WTC11 (cell line): ENCODE results near the gene TEAD1. TPM values are rescaled to one million over a fixed set of nuclear protein-coding genes. Genes with fewer than 3 reads are reported as not detected.

Experiments
- ATAC-seq: fragments of 200-7000 bp; cut with Tn5 transposase; 2 replicates; pipeline ENCODE4 v1.10.0; 2021; ENCODE audit warnings: mild to moderate bottlenecking, moderate library complexity
- CTCF ChIA-PET: fragments of 300-600 bp; sonication (Branson Sonifier 250); formaldehyde crosslinking; loops from one replicate; lab custom pipeline; 2021; ENCODE audit warnings: antibody characterized with exemption; lab: Charles Lee
- POLR2A ChIA-PET: fragments of 350-600 bp; sonication (Branson Sonifier 250); formaldehyde crosslinking; loops from one replicate; lab custom pipeline; 2021; ENCODE audit warnings: antibody characterized with exemption; lab: Charles Lee
- DNase-seq: peaks from one replicate; pipeline ENCODE4 v3.0.0; 2021; ENCODE audit warnings: low spot score
- H3K27ac Mint-ChIP-seq: 2 replicates; pipeline ENCODE4 v1.8.0; 2021; ENCODE audit warnings: mixed read lengths
- H3K27me3 Mint-ChIP-seq: 2 replicates; pipeline ENCODE4 v1.8.0; 2021; ENCODE audit warnings: low read depth, mild to moderate bottlenecking, moderate library complexity, mixed read lengths
- H3K36me3 Mint-ChIP-seq: 2 replicates; pipeline ENCODE4 v1.8.0; 2021; ENCODE audit warnings: mixed read lengths
- H3K4me1 Mint-ChIP-seq: 2 replicates; pipeline ENCODE4 v1.8.0; 2022; ENCODE audit warnings: mixed read lengths
- H3K4me3 Mint-ChIP-seq: 2 replicates; pipeline ENCODE4 v1.8.0; 2021; ENCODE audit warnings: mild to moderate bottlenecking, moderate library complexity, mixed read lengths
- H3K9me3 Mint-ChIP-seq: 2 replicates; pipeline ENCODE4 v1.8.0; 2021; ENCODE audit warnings: mixed read lengths
- ATF1 ChIP-seq: sonication (generic); formaldehyde crosslinking; IDR thresholded peaks from 2 replicates; pipeline ENCODE4 v1.8.1; 2023; ENCODE audit warnings: mild to moderate bottlenecking, moderate library complexity, missing genetic modification reagents
- CBFB ChIP-seq: sonication (generic); formaldehyde crosslinking; IDR thresholded peaks from 2 replicates; pipeline ENCODE4 v1.8.1; 2022; ENCODE audit warnings: mild to moderate bottlenecking, low read depth, missing genetic modification reagents
- CREB1 ChIP-seq: sonication (generic); formaldehyde crosslinking; IDR thresholded peaks from 2 replicates; pipeline ENCODE4 v1.8.0; 2023; ENCODE audit warnings: mild to moderate bottlenecking, missing genetic modification reagents
- ETV6 ChIP-seq: sonication (generic); formaldehyde crosslinking; IDR thresholded peaks from 2 replicates; pipeline ENCODE4 v1.8.1; 2022; ENCODE audit warnings: mild to moderate bottlenecking, missing genetic modification reagents
- FOXP1 ChIP-seq: sonication (generic); formaldehyde crosslinking; IDR thresholded peaks from 2 replicates; pipeline ENCODE4 v1.8.0; 2022; ENCODE audit warnings: missing genetic modification reagents, mild to moderate bottlenecking, moderate library complexity, borderline replicate concordance
- GRHL2 ChIP-seq: fragments of 250-450 bp; sonication (Bioruptor Pico); IDR thresholded peaks from 2 replicates; pipeline ENCODE4 v1.8.0; 2022; ENCODE audit warnings: mild to moderate bottlenecking, moderate library complexity; ENCODE audit not compliant: insufficient replicate concordance, severe bottlenecking
- NFYB ChIP-seq: sonication (generic); formaldehyde crosslinking; conservative IDR thresholded peaks from 2 replicates; pipeline ENCODE4 v1.8.0; 2022; ENCODE audit warnings: low read depth, missing genetic modification reagents
- SP1 ChIP-seq: sonication (generic); formaldehyde crosslinking; conservative IDR thresholded peaks from 2 replicates; pipeline ENCODE4 v1.8.1; 2022; ENCODE audit warnings: missing genetic modification reagents
- TEAD1 ChIP-seq: sonication (generic); formaldehyde crosslinking; IDR thresholded peaks from 2 replicates; pipeline ENCODE4 v1.8.0; 2022; ENCODE audit warnings: mild to moderate bottlenecking, missing genetic modification reagents
- ZNF396 ChIP-seq: fragments of 250-450 bp; sonication (Bioruptor Pico); IDR thresholded peaks from 2 replicates; pipeline ENCODE4 v1.8.0; 2021; ENCODE audit warnings: mild to moderate bottlenecking, moderate library complexity, borderline replicate concordance
- ZNF671 ChIP-seq: fragments of 250-450 bp; sonication (Bioruptor Pico); IDR thresholded peaks from 2 replicates; pipeline ENCODE4 v1.8.0; 2021; ENCODE audit warnings: mild to moderate bottlenecking
- total RNA-seq: library from RNA; stranded (reverse); gene quantifications from 3 replicates; pipeline ENCODE4 v1.2.3, GENCODE V29; 2021
- TF ChIP-seq, protein P1 (sequence below): sonication (generic); formaldehyde crosslinking; IDR thresholded peaks from 2 replicates; pipeline ENCODE4 v1.8.1; 2023; ENCODE audit warnings: mild to moderate bottlenecking, missing genetic modification reagents, moderate library complexity
- TF ChIP-seq, protein P2 (sequence below): sonication (generic); formaldehyde crosslinking; IDR thresholded peaks from 2 replicates; pipeline ENCODE4 v1.8.0; 2022; ENCODE audit warnings: mild to moderate bottlenecking, missing genetic modification reagents
- TF ChIP-seq, protein P3 (sequence below): sonication (generic); formaldehyde crosslinking; IDR thresholded peaks from 2 replicates; pipeline ENCODE4 v1.8.1; 2023; ENCODE audit warnings: mild to moderate bottlenecking, missing genetic modification reagents, moderate library complexity
- TF ChIP-seq, protein P4 (sequence below): sonication (generic); formaldehyde crosslinking; IDR thresholded peaks from 2 replicates; pipeline ENCODE4 v1.8.0; 2022; ENCODE audit warnings: missing genetic modification reagents
- TF ChIP-seq, protein P5 (sequence below): sonication (generic); formaldehyde crosslinking; IDR thresholded peaks from 2 replicates; pipeline ENCODE4 v1.8.1; 2022; ENCODE audit warnings: mild to moderate bottlenecking, moderate library complexity, missing genetic modification reagents

TEAD1 gene
- total RNA-seq, 1 experiment from 2014 or later = 79.9 TPM

DNA sequence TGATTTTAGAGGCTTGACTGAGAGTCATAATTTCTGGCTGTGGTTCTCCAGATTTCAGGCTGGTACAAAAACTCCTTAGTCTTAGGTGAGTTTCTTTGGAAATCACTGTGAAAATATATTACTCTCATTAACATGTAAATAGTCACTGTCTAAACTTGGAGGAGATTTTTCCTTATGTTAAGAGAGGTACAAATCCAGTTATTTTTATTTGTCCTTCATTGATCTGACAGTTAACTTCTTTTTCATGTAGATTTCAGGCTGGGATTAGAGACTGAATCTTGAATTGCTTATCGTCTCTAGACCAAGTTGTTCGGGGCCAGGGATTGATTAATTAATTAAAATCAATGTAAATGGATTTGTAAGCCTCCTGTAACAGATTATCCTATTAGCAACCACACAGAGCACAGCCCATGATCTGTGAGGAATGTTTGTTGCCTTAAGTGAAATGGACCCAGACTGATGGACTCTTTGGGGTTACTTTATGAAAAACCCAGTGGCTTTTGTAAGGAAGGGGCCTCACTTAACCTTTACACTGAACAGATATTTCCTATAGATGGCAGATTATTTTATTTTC lies 21.1 kb downstream of the TEAD1 start:
- Mint-ChIP-seq H3K36me3 (no peaks in the 10 kb centered on the region), H3K4me3 (no peak overlapping the region), H3K4me1 (peaks cover 92% of the 10 kb centered on the region), H3K27me3 (no peaks in the 10 kb centered on the region), H3K27ac (peak overlapping the region; percentile 39; the same call in 1 of the 2 replicates), H3K9me3 (no peaks in the 10 kb centered on the region)
- CTCF ChIA-PET = interaction anchor here (0.9 to 1.2 kb wide), 2 partner anchors 11 to 219 kb away, joined by 3 to 4 read pairs; no protein-coding TSS in a partner anchor
- DNase-seq (no peak), ATAC-seq (no peak)
- TF ChIP-seq GRHL2 (no peak), TEAD1 (CRISPR knock-in tag) (no peak), FOXP1 (no peak)
- TF ChIP-seq, protein P1, sequence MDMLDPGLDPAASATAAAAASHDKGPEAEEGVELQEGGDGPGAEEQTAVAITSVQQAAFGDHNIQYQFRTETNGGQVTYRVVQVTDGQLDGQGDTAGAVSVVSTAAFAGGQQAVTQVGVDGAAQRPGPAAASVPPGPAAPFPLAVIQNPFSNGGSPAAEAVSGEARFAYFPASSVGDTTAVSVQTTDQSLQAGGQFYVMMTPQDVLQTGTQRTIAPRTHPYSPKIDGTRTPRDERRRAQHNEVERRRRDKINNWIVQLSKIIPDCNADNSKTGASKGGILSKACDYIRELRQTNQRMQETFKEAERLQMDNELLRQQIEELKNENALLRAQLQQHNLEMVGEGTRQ (CRISPR knock-in tag) = no peak
- POLR2A ChIA-PET = no interaction called here

DNA sequence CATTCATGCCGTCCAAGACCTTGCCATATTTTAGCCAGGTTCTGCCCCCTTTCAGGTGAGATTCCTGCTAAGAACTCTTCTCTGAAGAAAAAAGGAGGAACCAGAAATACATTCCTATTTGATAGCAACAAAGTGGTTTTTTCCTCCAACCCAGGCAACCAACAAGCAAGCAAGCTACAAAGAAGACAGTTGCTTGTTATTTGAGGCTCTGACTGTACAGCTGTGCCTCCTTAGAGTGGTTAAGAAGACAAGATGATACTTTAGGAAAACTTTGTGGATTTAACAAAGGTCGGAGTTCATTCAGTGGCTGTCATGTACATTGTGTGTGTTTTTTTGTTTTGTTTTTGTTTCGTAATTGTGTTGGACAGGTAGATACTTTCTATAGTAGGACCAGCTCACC lies 21.7 kb downstream of the TEAD1 start:
- Mint-ChIP-seq H3K36me3 (no peaks in the 10 kb centered on the region), H3K27me3 (no peaks in the 10 kb centered on the region), H3K4me1 (peaks cover 90% of the 10 kb centered on the region)
- POLR2A ChIA-PET = no interaction called here
- CTCF ChIA-PET = no interaction called here
- DNase-seq = no peak
- TF ChIP-seq CBFB = no peak
- no peak for TF ChIP-seq TEAD1 (CRISPR knock-in tag)
- TF ChIP-seq, protein P2, sequence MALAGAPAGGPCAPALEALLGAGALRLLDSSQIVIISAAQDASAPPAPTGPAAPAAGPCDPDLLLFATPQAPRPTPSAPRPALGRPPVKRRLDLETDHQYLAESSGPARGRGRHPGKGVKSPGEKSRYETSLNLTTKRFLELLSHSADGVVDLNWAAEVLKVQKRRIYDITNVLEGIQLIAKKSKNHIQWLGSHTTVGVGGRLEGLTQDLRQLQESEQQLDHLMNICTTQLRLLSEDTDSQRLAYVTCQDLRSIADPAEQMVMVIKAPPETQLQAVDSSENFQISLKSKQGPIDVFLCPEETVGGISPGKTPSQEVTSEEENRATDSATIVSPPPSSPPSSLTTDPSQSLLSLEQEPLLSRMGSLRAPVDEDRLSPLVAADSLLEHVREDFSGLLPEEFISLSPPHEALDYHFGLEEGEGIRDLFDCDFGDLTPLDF (CRISPR knock-in tag) = no peak
- TF ChIP-seq, protein P3, sequence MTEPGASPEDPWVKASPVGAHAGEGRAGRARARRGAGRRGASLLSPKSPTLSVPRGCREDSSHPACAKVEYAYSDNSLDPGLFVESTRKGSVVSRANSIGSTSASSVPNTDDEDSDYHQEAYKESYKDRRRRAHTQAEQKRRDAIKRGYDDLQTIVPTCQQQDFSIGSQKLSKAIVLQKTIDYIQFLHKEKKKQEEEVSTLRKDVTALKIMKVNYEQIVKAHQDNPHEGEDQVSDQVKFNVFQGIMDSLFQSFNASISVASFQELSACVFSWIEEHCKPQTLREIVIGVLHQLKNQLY (CRISPR knock-in tag) = no peak
- TF ChIP-seq, protein P4, sequence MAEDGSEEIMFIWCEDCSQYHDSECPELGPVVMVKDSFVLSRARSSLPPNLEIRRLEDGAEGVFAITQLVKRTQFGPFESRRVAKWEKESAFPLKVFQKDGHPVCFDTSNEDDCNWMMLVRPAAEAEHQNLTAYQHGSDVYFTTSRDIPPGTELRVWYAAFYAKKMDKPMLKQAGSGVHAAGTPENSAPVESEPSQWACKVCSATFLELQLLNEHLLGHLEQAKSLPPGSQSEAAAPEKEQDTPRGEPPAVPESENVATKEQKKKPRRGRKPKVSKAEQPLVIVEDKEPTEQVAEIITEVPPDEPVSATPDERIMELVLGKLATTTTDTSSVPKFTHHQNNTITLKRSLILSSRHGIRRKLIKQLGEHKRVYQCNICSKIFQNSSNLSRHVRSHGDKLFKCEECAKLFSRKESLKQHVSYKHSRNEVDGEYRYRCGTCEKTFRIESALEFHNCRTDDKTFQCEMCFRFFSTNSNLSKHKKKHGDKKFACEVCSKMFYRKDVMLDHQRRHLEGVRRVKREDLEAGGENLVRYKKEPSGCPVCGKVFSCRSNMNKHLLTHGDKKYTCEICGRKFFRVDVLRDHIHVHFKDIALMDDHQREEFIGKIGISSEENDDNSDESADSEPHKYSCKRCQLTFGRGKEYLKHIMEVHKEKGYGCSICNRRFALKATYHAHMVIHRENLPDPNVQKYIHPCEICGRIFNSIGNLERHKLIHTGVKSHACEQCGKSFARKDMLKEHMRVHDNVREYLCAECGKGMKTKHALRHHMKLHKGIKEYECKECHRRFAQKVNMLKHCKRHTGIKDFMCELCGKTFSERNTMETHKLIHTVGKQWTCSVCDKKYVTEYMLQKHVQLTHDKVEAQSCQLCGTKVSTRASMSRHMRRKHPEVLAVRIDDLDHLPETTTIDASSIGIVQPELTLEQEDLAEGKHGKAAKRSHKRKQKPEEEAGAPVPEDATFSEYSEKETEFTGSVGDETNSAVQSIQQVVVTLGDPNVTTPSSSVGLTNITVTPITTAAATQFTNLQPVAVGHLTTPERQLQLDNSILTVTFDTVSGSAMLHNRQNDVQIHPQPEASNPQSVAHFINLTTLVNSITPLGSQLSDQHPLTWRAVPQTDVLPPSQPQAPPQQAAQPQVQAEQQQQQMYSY = no peak
- TF ChIP-seq ZNF671 (CRISPR knock-in tag) = no peak
- TF ChIP-seq ETV6 (CRISPR knock-in tag) = no peak
- TF ChIP-seq ATF1 (CRISPR knock-in tag) = no peak
- no peak for TF ChIP-seq CREB1
- TF ChIP-seq SP1 (CRISPR knock-in tag) = no peak
- no peak for TF ChIP-seq ZNF396 (CRISPR knock-in tag)
- TF ChIP-seq NFYB (CRISPR knock-in tag) = no peak
- TF ChIP-seq, all 79 proteins: peak for 0
- H3K4me3 Mint-ChIP-seq = no peak overlapping the region
- peak overlapping the region; percentile 79; the same call in 1 of the 2 replicates for H3K27ac Mint-ChIP-seq
- no peaks in the 10 kb centered on the region for H3K9me3 Mint-ChIP-seq
- ATAC-seq = no peak

DNA sequence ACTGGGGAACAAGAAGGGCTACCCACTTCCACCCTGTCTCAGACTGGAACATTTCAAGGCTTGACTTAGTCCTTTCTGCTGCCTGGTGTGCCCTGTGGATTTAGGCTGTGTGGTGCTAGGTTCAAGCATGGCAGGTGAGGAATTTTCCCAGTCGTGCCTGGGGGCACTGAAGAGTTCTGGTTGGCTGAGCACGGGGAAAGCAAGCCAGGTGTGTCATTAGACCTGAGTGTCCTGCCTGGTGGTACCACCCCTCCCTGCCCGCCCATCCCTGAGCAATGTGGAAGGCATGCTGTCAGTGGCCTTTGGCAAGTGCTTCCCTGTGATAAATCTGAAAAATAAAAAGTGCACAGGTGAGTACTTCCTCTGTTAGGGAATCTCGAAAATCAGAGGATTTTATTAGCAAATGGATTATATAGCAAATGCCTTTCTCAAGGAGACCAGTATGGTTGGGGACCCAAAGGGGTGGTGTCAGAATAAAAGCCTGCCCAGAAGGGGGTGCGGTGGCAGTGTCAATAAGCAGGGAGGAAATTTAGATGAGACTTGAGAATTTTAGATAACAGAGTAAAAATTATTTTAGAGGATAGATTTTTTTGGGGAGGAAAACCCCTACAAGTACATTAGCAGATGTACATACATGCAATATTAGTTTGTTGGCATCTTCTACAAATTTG lies 22.8 kb downstream of the TEAD1 start:
- POLR2A ChIA-PET = no interaction called here
- TF ChIP-seq, protein P5, sequence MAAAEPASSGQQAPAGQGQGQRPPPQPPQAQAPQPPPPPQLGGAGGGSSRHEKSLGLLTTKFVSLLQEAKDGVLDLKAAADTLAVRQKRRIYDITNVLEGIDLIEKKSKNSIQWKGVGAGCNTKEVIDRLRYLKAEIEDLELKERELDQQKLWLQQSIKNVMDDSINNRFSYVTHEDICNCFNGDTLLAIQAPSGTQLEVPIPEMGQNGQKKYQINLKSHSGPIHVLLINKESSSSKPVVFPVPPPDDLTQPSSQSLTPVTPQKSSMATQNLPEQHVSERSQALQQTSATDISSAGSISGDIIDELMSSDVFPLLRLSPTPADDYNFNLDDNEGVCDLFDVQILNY (CRISPR knock-in tag) = no peak
- H3K4me3 Mint-ChIP-seq = no peak overlapping the region
- H3K27me3 Mint-ChIP-seq = no peaks in the 10 kb centered on the region
- no peak for DNase-seq
- H3K9me3 Mint-ChIP-seq = no peaks in the 10 kb centered on the region
- peaks cover 92% of the 10 kb centered on the region for H3K4me1 Mint-ChIP-seq
- CTCF ChIA-PET = no interaction called here
- no peak; the same call in 1 of the 2 replicates for ATAC-seq
- H3K27ac Mint-ChIP-seq = peak overlapping the region; percentile 73; the same call in 1 of the 2 replicates
- H3K36me3 Mint-ChIP-seq = no peaks in the 10 kb centered on the region
